GM18520 (cell line): Measurements from ENCODE around the gene SAYSD1.

Experiments
- ATAC-seq: cut with Tn5 transposase; IDR thresholded peaks from one replicate; pipeline ENCODE4 v1.9.1; 2021; ENCODE audit not compliant: unreplicated experiment

SAYSD1 gene

GRCh38 chr6:39058471-39059147, 56.4 kb downstream of the SAYSD1 start:
- ATAC-seq: no peak

- ATAC-seq: no peak
These were observed 57.5 kb downstream of the SAYSD1 start for GRCh38 chr6:39057251-39058155.

- no peak for ATAC-seq
These were observed 58.3 kb downstream of the SAYSD1 start for GRCh38 chr6:39056681-39057080.

- no peak for ATAC-seq
These were observed 58.8 kb downstream of the SAYSD1 start for GRCh38 chr6:39056191-39056590.

GRCh38 chr6:39055661-39056060, 59.3 kb downstream of the SAYSD1 start:
- no peak for ATAC-seq

GRCh38 chr6:39054577-39055142, 60.3 kb downstream of the SAYSD1 start:
- ATAC-seq: no peak
